WTC11 (cell line): ENCODE measurements around the gene EEFSEC. TPM values are rescaled to one million over a fixed set of nuclear protein-coding genes. Genes with fewer than 3 reads are reported as not detected.

ENCODE experiments used
- ATAC-seq: fragments of 200-7000 bp; cut with Tn5 transposase; 2 replicates; pipeline ENCODE4 v1.10.0; 2021; ENCODE audit warnings: mild to moderate bottlenecking, moderate library complexity
- CTCF ChIA-PET: fragments of 300-600 bp; sonication (Branson Sonifier 250); formaldehyde crosslinking; loops from one replicate; lab custom pipeline; 2021; ENCODE audit warnings: antibody characterized with exemption; lab: Charles Lee
- POLR2A ChIA-PET: fragments of 350-600 bp; sonication (Branson Sonifier 250); formaldehyde crosslinking; loops from one replicate; lab custom pipeline; 2021; ENCODE audit warnings: antibody characterized with exemption; lab: Charles Lee
- DNase-seq: peaks from one replicate; pipeline ENCODE4 v3.0.0; 2021; ENCODE audit warnings: low spot score
- H3K27ac Mint-ChIP-seq: 2 replicates; pipeline ENCODE4 v1.8.0; 2021; ENCODE audit warnings: mixed read lengths
- H3K27me3 Mint-ChIP-seq: 2 replicates; pipeline ENCODE4 v1.8.0; 2021; ENCODE audit warnings: low read depth, mild to moderate bottlenecking, moderate library complexity, mixed read lengths
- H3K36me3 Mint-ChIP-seq: 2 replicates; pipeline ENCODE4 v1.8.0; 2021; ENCODE audit warnings: mixed read lengths
- H3K4me1 Mint-ChIP-seq: 2 replicates; pipeline ENCODE4 v1.8.0; 2022; ENCODE audit warnings: mixed read lengths
- H3K4me3 Mint-ChIP-seq: 2 replicates; pipeline ENCODE4 v1.8.0; 2021; ENCODE audit warnings: mild to moderate bottlenecking, moderate library complexity, mixed read lengths
- H3K9me3 Mint-ChIP-seq: 2 replicates; pipeline ENCODE4 v1.8.0; 2021; ENCODE audit warnings: mixed read lengths
- ESRRA ChIP-seq: sonication (generic); formaldehyde crosslinking; IDR thresholded peaks from 2 replicates; pipeline ENCODE4 v1.8.1; 2022; ENCODE audit warnings: mild to moderate bottlenecking, missing genetic modification reagents, borderline replicate concordance
- ETV6 ChIP-seq: sonication (generic); formaldehyde crosslinking; IDR thresholded peaks from 2 replicates; pipeline ENCODE4 v1.8.1; 2022; ENCODE audit warnings: mild to moderate bottlenecking, missing genetic modification reagents
- FOXK1 ChIP-seq: sonication (generic); formaldehyde crosslinking; IDR thresholded peaks from 2 replicates; pipeline ENCODE4 v1.8.0; 2022; ENCODE audit warnings: mild to moderate bottlenecking, moderate library complexity, missing genetic modification reagents
- FOXP1 ChIP-seq: sonication (generic); formaldehyde crosslinking; IDR thresholded peaks from 2 replicates; pipeline ENCODE4 v1.8.0; 2022; ENCODE audit warnings: missing genetic modification reagents, mild to moderate bottlenecking, moderate library complexity, borderline replicate concordance
- GTF2I ChIP-seq: fragments of 250-450 bp; sonication (Bioruptor Pico); conservative IDR thresholded peaks from 2 replicates; pipeline ENCODE4 v1.4.0; 2021; ENCODE audit warnings: mild to moderate bottlenecking
- HMGA2 ChIP-seq: fragments of 250-450 bp; sonication (Bioruptor Pico); IDR thresholded peaks from 2 replicates; pipeline ENCODE4 v1.4.0; 2021; ENCODE audit warnings: mild to moderate bottlenecking, moderate library complexity
- KAT7 ChIP-seq: sonication (generic); formaldehyde crosslinking; IDR thresholded peaks from 2 replicates; pipeline ENCODE4 v1.8.1; 2023; ENCODE audit warnings: missing genetic modification reagents, mild to moderate bottlenecking, borderline replicate concordance
- NFE2L1 ChIP-seq: sonication (generic); formaldehyde crosslinking; IDR thresholded peaks from 2 replicates; pipeline ENCODE4 v1.8.1; 2023; ENCODE audit warnings: missing genetic modification reagents
- RELA ChIP-seq: sonication (generic); formaldehyde crosslinking; IDR thresholded peaks from 2 replicates; pipeline ENCODE4 v1.8.1; 2022; ENCODE audit warnings: missing genetic modification reagents, mild to moderate bottlenecking, borderline replicate concordance
- SP1 ChIP-seq: sonication (generic); formaldehyde crosslinking; conservative IDR thresholded peaks from 2 replicates; pipeline ENCODE4 v1.8.1; 2022; ENCODE audit warnings: missing genetic modification reagents
- TEAD1 ChIP-seq: sonication (generic); formaldehyde crosslinking; IDR thresholded peaks from 2 replicates; pipeline ENCODE4 v1.8.0; 2022; ENCODE audit warnings: mild to moderate bottlenecking, missing genetic modification reagents
- ZNF121 ChIP-seq: sonication (generic); formaldehyde crosslinking; IDR thresholded peaks from 2 replicates; pipeline ENCODE4 v1.8.0; 2023; ENCODE audit warnings: missing genetic modification reagents
- ZNF263 ChIP-seq: sonication (generic); formaldehyde crosslinking; IDR thresholded peaks from 2 replicates; pipeline ENCODE4 v1.8.1; 2022; ENCODE audit warnings: low read depth, mild to moderate bottlenecking, moderate library complexity, missing genetic modification reagents
- ZNF423 ChIP-seq: fragments of 250-450 bp; sonication (Bioruptor Pico); IDR thresholded peaks from 2 replicates; pipeline ENCODE4 v2.1.2; 2022; ENCODE audit warnings: mild to moderate bottlenecking, moderate library complexity
- total RNA-seq: library from RNA; stranded (reverse); gene quantifications from 3 replicates; pipeline ENCODE4 v1.2.3, GENCODE V29; 2021
- TF ChIP-seq, protein P1 (sequence below): sonication (generic); formaldehyde crosslinking; IDR thresholded peaks from 2 replicates; pipeline ENCODE4 v1.8.0; 2022; ENCODE audit warnings: mild to moderate bottlenecking, missing genetic modification reagents
- TF ChIP-seq, protein P2 (sequence below): sonication (generic); formaldehyde crosslinking; IDR thresholded peaks from 2 replicates; pipeline ENCODE4 v1.8.0; 2022; ENCODE audit warnings: mild to moderate bottlenecking, missing genetic modification reagents
- TF ChIP-seq, protein P3 (sequence below): sonication (generic); formaldehyde crosslinking; IDR thresholded peaks from 2 replicates; pipeline ENCODE4 v1.8.0; 2023; ENCODE audit warnings: mild to moderate bottlenecking, missing genetic modification reagents
- TF ChIP-seq, protein P4 (sequence below): sonication (generic); formaldehyde crosslinking; IDR thresholded peaks from 2 replicates; pipeline ENCODE4 v1.8.1; 2023; ENCODE audit warnings: mild to moderate bottlenecking, moderate library complexity, missing genetic modification reagents
- TF ChIP-seq, protein P5 (sequence below): sonication (generic); formaldehyde crosslinking; IDR thresholded peaks from 2 replicates; pipeline ENCODE4 v1.8.1; 2022; ENCODE audit warnings: missing genetic modification reagents, borderline replicate concordance
- TF ChIP-seq, protein P6 (sequence below): fragments of 200-600 bp; IDR thresholded peaks from 2 replicates; pipeline ENCODE4 v1.8.0; 2022; ENCODE audit warnings: antibody characterized with exemption

The EEFSEC gene
- total RNA-seq, 1 experiment from 2014 or later, result 13.7 TPM

DNA sequence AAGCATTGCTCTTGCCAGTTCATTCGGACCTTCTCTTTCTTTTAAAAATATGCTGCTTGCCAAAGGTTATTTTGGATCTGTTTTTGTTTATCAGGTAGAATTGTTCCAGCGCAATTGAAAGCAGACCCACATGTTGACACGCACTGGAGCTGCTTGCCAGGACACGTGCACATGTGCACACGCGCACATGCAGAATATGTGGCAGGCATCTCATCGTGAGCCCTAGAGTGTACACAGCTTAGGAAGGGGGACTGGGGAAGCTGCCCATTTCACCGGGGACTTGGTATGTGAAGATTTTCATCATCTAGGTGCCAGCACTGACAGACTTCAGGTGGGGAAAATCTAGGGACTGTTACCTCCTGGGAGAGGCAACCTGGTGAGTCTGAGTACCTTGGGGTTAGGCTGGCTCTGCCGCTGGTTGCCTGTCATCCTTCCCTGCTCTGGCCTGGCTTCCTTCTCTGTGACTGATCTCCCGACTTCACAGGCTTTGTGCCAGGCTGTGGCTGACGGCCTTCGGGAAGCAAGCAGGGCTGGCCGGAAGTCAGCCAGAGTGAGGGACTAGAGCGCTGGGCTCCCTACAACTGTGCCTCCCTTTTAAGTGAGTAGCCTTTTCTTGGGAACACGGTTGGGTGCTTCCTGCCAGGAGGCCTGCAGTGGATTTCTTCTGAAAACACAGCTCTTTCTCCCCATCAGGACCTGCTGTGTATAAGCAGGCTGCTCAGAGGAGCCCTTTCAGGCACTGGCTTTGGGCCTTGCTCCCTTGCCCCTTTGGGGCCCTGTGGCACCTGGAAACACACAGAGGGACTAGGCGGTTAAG lies 129.3 kb downstream of the EEFSEC start:
- ATAC-seq (peak; percentile 4), DNase-seq (no peak)
- TF ChIP-seq, protein P1, sequence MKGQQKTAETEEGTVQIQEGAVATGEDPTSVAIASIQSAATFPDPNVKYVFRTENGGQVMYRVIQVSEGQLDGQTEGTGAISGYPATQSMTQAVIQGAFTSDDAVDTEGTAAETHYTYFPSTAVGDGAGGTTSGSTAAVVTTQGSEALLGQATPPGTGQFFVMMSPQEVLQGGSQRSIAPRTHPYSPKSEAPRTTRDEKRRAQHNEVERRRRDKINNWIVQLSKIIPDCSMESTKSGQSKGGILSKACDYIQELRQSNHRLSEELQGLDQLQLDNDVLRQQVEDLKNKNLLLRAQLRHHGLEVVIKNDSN (CRISPR knock-in tag), result no peak
- TF ChIP-seq SP1 (CRISPR knock-in tag) (no peak), TEAD1 (CRISPR knock-in tag) (0 out of 2 replicates have a peak, but pooled peaks have one; percentile 27), HMGA2 (no peak), ZNF121 (CRISPR knock-in tag) (peak; percentile 76; the same call in 1 of the 2 replicates), ZNF423 (CRISPR knock-in tag) (peak; percentile 61), NFE2L1 (CRISPR knock-in tag) (no peak)
- TF ChIP-seq, protein P2, sequence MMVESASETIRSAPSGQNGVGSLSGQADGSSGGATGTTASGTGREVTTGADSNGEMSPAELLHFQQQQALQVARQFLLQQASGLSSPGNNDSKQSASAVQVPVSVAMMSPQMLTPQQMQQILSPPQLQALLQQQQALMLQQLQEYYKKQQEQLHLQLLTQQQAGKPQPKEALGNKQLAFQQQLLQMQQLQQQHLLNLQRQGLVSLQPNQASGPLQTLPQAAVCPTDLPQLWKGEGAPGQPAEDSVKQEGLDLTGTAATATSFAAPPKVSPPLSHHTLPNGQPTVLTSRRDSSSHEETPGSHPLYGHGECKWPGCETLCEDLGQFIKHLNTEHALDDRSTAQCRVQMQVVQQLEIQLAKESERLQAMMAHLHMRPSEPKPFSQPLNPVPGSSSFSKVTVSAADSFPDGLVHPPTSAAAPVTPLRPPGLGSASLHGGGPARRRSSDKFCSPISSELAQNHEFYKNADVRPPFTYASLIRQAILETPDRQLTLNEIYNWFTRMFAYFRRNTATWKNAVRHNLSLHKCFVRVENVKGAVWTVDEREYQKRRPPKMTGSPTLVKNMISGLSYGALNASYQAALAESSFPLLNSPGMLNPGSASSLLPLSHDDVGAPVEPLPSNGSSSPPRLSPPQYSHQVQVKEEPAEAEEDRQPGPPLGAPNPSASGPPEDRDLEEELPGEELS (CRISPR knock-in tag), result no peak; the same call in 1 of the 2 replicates
- Mint-ChIP-seq H3K9me3 (no peaks in the 10 kb centered on the region), H3K27me3 (peaks cover 56% of the 10 kb centered on the region), H3K36me3 (no peaks in the 10 kb centered on the region), H3K27ac (no peak overlapping the region), H3K4me1 (peaks cover 88% of the 10 kb centered on the region), H3K4me3 (no peak overlapping the region)
- CTCF ChIA-PET, result interaction anchor here (0.8 to 8.4 kb wide), 4 partner anchors 9 to 603 kb away, joined by 3 to 60 read pairs (median 4); no protein-coding TSS in a partner anchor
- POLR2A ChIA-PET, result no interaction called here

DNA sequence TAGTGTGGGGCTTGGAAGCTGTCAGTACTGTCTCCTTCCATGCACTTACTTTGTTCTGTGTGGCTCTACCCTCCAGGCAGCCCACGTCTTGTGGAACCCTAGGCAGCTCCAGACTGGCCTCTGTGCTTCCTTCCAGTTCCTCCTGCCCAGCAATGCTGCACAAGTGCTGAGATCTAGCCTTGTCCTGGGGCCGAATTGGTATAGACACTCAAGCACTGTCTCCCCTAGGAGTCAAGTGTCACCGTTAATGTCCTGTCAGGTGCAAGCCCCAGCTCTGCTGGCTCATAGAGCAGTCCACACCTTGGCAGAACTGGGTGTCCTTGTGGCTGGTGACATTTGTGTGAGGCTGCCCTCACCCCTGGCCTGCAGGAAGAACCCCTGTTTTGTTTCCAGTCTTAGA lies 130.1 kb downstream of the EEFSEC start:
- ATAC-seq, result no peak
- Mint-ChIP-seq H3K4me1 (peaks cover 85% of the 10 kb centered on the region), H3K27ac (no peak overlapping the region), H3K9me3 (no peaks in the 10 kb centered on the region), H3K4me3 (no peak overlapping the region), H3K36me3 (no peaks in the 10 kb centered on the region), H3K27me3 (peaks cover 48% of the 10 kb centered on the region)
- DNase-seq, result no peak
- ChIA-PET POLR2A (no interaction called here), CTCF (interaction anchor here (0.8 to 8.4 kb wide), 4 partner anchors 10 to 604 kb away, joined by 3 to 60 read pairs (median 4); no protein-coding TSS in a partner anchor)
- no peak for TF ChIP-seq ETV6
- TF ChIP-seq, protein P3, sequence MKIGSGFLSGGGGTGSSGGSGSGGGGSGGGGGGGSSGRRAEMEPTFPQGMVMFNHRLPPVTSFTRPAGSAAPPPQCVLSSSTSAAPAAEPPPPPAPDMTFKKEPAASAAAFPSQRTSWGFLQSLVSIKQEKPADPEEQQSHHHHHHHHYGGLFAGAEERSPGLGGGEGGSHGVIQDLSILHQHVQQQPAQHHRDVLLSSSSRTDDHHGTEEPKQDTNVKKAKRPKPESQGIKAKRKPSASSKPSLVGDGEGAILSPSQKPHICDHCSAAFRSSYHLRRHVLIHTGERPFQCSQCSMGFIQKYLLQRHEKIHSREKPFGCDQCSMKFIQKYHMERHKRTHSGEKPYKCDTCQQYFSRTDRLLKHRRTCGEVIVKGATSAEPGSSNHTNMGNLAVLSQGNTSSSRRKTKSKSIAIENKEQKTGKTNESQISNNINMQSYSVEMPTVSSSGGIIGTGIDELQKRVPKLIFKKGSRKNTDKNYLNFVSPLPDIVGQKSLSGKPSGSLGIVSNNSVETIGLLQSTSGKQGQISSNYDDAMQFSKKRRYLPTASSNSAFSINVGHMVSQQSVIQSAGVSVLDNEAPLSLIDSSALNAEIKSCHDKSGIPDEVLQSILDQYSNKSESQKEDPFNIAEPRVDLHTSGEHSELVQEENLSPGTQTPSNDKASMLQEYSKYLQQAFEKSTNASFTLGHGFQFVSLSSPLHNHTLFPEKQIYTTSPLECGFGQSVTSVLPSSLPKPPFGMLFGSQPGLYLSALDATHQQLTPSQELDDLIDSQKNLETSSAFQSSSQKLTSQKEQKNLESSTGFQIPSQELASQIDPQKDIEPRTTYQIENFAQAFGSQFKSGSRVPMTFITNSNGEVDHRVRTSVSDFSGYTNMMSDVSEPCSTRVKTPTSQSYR (CRISPR knock-in tag), result no peak
- TF ChIP-seq, protein P4, sequence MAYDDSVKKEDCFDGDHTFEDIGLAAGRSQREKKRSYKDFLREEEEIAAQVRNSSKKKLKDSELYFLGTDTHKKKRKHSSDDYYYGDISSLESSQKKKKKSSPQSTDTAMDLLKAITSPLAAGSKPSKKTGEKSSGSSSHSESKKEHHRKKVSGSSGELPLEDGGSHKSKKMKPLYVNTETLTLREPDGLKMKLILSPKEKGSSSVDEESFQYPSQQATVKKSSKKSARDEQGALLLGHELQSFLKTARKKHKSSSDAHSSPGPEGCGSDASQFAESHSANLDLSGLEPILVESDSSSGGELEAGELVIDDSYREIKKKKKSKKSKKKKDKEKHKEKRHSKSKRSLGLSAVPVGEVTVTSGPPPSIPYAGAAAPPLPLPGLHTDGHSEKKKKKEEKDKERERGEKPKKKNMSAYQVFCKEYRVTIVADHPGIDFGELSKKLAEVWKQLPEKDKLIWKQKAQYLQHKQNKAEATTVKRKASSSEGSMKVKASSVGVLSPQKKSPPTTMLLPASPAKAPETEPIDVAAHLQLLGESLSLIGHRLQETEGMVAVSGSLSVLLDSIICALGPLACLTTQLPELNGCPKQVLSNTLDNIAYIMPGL (CRISPR knock-in tag), result no peak
- no peak for TF ChIP-seq FOXP1
- no peak for TF ChIP-seq ESRRA (CRISPR knock-in tag)
- TF ChIP-seq, protein P5, sequence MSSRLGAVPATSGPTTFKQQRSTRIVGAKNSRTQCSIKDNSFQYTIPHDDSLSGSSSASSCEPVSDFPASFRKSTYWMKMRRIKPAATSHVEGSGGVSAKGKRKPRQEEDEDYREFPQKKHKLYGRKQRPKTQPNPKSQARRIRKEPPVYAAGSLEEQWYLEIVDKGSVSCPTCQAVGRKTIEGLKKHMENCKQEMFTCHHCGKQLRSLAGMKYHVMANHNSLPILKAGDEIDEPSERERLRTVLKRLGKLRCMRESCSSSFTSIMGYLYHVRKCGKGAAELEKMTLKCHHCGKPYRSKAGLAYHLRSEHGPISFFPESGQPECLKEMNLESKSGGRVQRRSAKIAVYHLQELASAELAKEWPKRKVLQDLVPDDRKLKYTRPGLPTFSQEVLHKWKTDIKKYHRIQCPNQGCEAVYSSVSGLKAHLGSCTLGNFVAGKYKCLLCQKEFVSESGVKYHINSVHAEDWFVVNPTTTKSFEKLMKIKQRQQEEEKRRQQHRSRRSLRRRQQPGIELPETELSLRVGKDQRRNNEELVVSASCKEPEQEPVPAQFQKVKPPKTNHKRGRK (CRISPR knock-in tag), result no peak
- no peak for TF ChIP-seq GTF2I (CRISPR knock-in tag)
- TF ChIP-seq, protein P6, sequence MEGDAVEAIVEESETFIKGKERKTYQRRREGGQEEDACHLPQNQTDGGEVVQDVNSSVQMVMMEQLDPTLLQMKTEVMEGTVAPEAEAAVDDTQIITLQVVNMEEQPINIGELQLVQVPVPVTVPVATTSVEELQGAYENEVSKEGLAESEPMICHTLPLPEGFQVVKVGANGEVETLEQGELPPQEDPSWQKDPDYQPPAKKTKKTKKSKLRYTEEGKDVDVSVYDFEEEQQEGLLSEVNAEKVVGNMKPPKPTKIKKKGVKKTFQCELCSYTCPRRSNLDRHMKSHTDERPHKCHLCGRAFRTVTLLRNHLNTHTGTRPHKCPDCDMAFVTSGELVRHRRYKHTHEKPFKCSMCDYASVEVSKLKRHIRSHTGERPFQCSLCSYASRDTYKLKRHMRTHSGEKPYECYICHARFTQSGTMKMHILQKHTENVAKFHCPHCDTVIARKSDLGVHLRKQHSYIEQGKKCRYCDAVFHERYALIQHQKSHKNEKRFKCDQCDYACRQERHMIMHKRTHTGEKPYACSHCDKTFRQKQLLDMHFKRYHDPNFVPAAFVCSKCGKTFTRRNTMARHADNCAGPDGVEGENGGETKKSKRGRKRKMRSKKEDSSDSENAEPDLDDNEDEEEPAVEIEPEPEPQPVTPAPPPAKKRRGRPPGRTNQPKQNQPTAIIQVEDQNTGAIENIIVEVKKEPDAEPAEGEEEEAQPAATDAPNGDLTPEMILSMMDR, result no peak
- TF ChIP-seq FOXK1 (CRISPR knock-in tag), result no peak
- no peak for TF ChIP-seq ZNF263 (CRISPR knock-in tag)
- TF ChIP-seq RELA (CRISPR knock-in tag), result no peak
- no peak for TF ChIP-seq KAT7 (CRISPR knock-in tag)
